Measurements from ENCODE around the gene NR3C2.
"Not testable (repeated sequence)": the region's sequence is repeated elsewhere in the genome, so short reads cannot be mapped to it uniquely, and the experiment has no call there.

The NR3C2 gene

DNA sequence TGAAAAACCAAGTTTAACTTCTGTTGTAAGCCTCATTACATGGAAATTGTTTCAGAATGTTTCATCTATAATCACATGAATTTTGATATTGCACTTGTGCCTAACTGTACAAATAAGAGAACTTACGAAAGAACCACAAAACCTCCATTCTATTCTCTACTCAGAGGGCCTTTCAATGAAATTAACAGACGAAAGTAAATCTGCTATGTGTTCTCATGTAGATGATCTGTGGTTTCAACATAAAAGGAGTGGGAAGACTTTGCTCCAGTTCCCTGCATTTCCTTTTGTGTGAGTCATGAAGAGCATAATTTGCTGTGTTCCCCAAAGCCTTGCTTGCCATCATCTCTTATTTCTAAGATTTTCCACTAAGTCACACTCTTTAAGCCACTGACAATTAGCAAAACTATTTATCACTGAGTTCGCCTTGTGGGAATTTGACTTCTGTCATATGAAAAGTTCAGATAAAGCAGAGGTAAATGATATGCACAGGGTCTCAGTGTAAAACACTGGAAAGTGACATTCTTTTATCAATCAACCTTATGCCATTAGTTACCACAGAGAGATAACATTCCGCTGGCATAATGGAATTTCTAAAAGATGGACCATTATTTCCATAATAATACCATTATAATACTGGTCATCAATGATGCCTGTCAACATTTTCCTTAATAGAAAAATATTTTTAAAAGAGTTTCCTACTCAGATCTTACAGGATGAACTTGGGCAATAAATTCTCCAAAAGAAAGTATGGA lies 329.8 kb downstream of the NR3C2 start:
- no peak for DNase-seq (ENCODE audit: low read depth, low spot score)

DNA sequence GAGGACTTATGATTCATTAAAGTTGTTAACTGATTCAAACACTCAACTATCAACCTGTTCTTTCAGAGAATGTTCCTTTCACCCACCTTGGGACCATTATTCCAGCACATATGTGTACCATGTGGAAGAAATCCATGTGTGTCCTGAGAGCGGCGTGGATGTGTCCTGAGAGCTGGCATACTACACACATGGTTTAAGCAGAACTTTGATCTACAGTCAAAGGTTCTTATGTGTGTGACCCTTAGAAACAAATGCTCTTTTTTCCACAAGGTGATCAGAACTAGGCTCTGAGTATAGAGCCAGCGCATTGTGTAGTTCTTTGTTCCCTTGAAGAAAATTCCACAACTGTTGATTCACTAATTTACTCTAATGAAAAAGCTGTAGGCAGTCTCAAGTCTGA lies 332.0 kb downstream of the NR3C2 start:
- no peak for DNase-seq (ENCODE audit: low read depth, low spot score)

DNA sequence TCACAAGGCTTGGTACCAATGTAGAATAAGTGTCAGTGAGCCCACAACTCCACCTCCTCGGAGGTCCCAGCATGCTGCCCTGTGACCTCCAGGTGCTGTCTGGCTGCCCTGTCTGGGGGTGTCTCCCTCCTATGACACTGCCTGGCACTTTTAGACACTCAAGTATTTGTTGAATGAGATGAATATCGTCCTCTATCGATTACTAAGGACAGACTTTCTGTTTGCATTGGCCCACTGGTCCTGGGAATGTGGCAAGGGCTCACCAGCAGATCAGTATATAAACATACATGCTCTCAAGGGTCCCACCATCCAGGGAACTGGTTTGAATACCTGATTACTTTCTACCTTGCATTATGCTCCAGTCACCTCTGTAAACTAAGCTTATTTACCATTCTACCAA lies 333.0 kb downstream of the NR3C2 start:
- DNase-seq (ENCODE audit: low read depth, low spot score) = no peak

DNA sequence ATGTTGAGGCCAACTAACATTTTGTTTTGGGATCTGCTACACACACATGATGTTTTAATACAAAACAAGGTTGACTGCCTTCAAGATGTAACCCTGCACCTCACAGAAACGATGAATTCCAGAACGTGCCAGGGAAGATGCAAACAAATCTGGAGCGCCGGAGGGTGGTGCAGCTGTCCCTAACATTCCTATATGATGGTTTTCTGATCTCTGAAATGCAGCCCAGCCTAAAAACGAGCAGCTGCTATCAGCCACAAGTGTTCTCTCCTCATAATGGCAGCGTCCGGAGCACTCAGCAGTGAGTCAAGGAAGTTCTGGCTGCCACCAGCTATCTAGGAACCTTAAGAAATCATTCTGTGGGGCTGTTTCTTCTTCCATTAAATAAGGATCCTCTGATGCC lies 333.4 kb downstream of the NR3C2 start:
- no peak for DNase-seq (ENCODE audit: low read depth, low spot score)

DNA sequence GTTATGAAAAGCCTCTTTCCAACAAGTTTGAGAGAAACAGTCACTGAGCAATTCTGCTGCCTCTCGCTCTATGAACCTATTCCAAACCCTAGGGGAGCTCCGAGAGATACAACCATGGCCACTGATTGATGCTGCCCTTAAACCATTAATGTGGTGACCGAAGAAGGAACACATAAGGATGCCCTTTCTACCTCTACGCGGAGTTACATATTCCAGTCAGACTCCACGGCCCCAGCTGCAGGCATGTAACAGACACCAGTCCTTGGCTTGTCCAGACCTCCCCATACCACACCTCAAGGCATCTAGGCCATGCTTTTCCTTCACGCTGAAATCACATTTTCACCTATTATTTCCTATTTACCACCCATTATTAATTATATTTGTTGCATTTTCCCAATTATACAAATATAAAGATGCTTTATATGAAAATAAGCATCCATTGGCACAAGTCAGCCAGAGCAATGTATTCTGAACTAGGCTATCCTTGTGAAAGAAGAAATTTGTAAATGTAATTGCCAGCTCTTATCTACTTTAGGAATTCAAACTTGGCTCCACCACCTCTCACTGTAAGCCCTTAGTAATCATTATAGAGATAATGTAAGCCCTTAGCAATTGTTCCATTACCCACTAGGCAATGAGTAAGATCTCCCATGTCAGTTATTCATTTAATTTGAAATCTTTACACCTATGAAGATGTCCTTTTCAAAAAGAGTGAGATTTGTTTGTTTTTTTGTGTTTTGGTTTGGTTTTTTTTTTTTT lies 338.4 kb downstream of the NR3C2 start:
- DNase-seq (ENCODE audit: low read depth, low spot score) = no peak

DNA sequence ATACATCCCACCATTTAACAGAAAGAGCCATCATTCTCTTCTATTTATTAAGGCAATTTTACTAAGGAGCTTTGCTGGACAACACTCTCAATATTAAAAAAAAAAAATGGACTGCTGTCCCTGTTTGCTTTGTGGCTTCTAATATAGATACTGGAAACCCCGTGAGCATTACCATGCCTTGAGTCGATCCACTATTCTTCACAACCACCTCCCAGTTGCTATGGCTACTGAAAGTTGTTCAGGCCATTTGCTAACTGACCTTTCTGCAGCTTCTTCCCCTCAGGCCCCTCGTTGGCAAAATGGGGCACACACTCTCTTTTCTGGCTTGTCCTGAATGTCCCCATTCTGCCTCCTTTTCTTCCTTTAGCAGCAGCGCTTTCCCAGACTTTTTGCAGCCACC lies 340.4 kb downstream of the NR3C2 start:
- DNase-seq (ENCODE audit: low read depth, low spot score) = no peak

DNA sequence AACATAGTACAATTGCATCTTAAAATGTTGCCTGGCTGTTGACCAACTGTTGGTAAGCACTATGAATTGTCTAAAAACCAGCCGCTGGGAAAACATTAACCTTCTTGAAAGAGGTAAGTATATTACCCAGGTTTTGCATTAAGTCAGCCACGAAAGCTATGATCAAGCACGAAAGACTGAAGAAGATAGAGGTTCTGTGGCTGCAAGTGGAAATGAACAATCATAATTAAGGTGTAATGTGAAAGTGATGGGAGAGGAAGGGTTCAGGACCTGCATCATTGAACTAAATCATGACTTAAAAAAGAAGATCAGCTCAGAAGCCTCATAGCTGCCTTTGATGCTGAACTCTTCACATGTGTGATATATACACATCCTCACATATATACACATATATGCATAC lies 341.0 kb downstream of the NR3C2 start:
- DNase-seq (ENCODE audit: low read depth, low spot score) = no peak

DNA sequence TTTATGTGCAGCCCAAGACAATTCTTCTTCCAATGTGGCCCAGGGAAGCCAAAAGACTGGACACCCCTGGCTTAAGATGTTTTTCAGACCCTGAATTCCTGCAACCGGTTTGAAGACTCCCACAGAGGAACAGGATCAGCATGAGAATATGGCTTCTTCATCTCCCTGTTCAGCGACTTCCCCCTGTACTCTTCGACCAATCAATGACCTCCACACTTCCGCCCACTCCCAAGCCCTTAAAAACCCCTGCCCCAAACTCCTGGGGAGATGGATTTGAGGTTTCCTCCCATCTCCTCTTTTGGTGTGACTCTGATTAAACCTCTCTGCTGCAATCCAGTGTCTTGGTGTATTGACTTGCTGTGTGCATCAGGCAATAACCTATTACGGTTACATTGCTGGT lies 344.4 kb downstream of the NR3C2 start:
- DNase-seq (ENCODE audit: low read depth, low spot score) = no peak

DNA sequence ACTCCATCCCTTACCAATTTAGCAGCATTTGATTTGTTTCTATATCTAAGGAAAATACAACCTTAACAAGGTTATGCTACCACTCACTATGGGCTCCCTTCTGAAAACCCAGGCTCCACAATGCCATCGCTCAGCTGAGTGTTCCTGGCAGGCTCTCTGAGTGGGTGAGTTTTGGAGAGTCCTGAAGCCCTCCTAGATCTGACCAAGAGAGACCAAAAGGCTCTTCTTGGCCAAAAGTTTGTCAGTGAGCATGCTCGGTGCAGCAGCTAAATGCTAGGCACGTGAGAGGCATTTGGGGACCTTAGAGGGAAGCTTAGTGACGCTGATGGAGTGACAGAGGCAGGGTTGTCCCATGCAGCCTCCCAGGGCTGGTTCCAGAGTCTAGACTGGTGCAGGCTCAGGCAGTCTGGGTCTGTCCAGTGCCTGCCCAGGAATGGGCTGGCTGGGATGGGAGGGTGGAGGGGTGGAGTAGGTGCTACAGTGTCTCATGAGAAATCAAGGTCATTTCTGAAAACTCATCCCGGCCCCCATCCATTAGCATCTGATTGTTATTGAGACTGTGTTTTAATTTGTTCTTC lies 346.8 kb downstream of the NR3C2 start:
- DNase-seq (ENCODE audit: low read depth, low spot score) = no peak

DNA sequence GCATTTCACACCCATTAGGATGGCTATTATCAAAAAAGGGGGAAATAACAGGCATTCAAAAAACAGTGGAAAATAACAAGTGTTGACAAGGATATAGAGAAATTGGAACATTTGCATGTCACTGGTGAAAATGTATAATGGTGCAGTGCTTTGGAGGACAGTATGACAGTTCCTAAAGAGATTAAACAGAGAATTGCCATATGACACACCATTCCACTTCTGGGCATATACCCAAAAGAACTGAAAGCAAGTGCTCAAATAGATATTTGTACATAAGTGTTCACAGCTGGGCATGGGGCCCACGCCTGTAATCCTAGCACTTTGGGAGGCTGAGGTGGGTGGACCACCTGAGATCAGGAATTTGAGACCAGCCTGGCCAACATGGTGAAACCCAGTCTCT lies 348.1 kb downstream of the NR3C2 start:
- no peak for DNase-seq (ENCODE audit: low read depth, low spot score)

DNA sequence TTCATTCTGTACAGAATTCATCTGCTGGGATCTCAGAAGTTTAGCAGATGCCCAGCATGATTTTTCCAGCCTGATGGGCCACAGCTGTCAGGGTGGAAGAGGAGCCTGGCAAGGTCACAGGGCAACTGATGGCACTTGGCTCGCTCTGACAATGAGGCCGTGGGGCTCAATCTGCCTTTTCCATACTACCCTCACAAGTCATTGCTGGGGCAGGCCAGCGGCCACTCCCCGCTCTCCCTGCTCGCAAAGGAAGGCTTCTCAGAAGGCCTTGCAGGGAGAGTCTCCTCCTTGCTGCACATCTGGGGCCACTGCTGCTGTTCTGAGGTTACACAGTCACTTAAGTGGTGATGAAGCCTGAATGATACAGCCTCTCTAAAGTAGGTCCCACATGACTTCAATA lies 349.1 kb downstream of the NR3C2 start:
- DNase-seq (ENCODE audit: low read depth, low spot score) = no peak

DNA sequence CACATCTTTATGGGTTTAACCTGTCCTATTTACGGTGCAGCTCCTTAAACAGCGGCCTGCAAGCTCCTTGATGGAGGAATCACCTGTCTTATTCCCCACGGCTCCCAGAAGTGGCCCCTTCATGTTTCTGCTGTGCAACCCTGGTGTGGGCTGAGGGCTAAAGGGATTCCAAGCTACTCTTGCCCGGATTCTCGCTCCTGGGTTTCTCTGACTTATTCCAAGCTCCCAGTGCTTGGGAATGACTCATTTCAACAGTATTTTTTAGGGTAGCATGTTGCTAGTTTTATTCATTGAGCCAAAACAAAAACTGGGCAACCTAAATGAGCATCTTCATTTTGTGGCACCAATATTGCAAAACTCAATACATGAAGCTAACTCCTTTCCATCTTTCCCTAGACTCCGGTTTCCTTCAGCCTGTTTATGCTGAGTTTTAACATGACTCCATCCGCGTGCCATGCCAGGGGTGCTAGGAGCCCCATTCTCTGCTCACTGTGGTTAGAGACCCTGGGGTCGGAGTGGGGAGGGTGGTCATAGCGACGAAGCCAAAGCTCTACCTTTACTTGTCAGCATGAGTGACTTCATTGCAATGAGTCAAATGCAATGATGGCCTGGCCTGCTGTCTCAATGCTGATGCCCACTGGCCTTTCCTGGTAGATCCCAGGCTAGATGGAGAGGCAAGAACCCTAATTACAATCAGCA lies 349.7 kb downstream of the NR3C2 start:
- no peak for DNase-seq (ENCODE audit: low read depth, low spot score)

DNA sequence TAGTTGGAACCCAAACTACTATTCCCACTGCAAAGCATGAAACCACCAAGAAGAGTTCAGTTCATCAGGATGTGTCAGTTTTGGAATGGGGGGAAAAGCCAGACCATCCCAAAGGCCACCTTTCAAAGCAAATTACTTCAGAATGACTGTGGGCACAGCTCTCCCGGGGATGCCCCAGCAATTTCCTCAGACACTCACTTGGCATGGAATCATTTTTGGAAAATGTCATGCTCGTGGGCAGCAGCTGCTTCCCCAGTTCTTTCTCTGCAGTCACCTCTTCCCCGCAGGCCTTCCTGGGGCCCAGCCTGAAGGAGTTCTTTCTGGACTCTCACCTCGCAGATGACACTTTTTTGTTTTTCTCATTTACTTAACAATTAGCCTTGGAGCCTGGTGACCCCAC lies 350.3 kb downstream of the NR3C2 start:
- DNase-seq (ENCODE audit: low read depth, low spot score) = no peak

DNA sequence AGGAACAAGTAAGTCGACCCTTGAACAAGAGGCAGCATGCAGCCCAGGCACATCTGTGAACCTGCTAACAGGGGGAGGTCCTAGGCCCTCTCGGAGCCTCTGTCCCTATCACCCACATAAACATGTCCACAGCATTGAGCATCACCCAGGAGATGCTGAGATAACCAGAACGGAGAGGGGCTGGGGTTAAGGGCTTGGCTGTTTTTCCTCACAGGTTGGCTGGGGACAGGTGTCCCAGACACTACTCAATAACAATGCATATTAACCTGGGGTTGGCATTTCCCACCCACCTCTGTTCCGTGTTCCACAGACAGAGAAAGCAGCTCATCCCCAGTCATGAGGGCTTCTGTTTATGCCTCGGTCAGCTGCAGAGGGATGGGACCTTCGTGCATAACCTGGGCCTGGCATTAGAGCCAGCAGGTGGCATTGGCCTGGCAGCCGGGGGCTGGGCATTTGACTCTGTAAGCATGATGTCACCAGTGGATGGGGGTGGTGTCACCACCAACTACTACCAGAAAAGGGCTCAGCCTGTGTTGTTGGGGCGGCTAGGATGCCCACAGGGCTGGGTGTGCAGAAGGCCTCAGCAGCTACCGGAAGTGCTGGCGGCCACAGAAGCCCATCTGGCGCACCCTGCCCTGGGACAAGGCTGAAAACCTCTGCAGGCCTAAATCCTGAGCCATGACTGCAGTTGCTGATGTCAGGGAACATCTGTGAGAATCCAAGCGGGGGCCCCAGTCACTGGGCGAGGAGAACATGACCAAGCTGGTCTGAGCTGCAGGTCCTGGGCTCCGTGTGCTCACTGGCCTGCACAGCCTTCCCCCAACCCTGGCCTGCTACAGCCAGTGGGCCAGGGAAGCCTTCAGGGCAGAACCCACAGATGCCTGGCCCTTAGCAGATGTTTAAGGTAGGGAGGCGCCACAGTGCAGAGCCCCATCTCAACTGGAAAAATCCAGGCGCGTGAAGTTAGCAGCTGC lies 351.4 kb downstream of the NR3C2 start:
- no peak for DNase-seq (ENCODE audit: low read depth, low spot score)

DNA sequence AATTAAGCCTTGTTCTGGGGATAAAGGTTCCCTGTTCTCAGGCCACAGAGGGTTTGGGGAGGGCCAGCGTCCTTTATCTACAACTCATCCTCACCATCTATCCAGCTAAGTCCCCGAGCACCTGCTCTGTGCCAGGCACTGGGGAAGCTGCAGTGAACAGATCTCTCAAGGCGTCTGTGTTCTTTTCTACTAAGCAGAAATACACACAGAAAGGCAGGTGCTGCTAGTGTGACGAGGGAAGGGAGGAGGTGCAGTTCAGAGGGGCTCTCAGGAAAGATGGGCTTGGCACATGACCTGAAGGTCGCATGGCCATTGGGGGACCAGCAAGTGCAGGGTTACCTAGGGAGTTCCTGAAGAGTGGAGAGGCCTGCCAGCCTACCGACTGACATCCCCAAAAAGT lies 352.2 kb downstream of the NR3C2 start:
- no peak for DNase-seq (ENCODE audit: low read depth, low spot score)

DNA sequence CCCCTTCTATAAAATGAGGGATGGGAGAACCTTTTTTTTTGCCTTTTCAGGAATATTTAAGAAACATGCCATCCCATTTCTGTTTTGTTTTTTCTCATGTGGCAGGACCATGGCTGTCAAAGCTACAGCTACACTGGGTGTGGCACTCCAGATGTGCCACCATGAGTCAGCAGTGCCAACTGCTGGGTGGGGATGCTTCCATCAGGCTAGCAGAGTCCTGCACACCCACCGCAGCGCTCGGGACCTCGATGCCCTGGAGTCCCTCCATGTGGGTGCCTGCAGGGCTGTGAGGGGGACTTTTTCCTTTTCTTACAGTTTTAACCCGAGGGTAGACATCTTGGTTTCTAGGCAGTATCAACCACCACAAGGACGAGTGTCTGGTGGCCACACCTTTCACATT lies 352.6 kb downstream of the NR3C2 start:
- DNase-seq (ENCODE audit: low read depth, low spot score) = no peak

DNA sequence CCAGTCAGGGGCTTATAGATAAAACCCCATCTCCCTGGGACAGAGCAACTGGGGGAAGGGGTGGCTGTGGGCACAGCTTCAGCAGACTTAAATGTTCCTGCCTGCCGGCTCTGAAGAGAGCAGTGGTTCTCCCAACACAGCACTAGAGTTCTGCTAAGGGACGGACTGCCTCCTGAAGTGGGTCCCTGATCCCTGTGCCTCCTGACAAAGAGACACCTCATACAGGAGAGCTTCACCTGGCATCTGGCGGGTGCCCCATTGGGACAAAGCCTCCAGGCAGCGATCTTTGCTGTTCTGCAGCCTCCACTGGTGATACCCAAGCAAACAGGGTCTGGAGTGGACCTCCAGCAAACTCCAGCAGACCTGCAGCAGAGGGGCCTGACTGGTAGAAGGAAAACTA lies 359.1 kb downstream of the NR3C2 start:
- not testable (repeated sequence) for DNase-seq (ENCODE audit: low read depth, low spot score)

DNA sequence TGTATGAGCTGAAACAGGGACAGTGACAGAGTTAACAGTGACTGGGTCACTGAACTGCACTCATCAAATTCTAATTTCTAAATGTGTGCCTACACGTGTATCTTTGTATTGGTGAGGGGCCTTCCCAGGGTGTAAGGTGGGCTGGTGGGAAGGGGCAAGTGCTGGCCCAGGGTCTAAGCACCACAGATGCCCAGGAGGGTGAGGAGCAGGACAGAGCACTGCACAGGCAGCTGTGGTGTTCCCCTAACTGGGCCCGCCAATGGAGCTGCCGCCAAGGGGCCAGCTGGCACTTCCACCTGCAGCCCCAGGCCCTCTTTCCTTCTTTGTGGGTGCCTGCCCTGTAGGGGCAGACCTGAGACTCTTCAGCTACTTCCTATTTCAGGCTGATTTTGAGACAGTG lies 360.5 kb downstream of the NR3C2 start:
- no peak for DNase-seq (ENCODE audit: low read depth, low spot score)

DNA sequence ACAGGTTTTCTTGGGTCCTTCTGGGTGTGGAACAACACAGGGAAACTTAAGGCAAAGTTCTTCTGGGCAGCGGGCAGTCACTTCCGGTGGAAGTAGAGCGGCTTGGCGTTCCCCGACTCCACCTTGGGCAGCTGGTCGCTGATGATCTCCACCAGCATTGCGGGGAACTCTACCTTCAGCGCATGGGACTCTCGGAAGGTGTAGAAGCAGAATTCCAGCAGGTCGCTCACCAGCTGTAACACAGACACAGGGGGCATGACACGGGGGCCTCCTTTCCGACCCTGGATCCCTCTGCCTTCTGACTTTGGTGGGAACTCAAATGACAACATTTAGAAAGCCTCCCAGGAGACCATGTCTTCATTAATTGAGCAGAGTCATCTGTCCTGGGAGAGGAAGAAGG lies 360.9 kb downstream of the NR3C2 start:
- no peak for DNase-seq (ENCODE audit: low read depth, low spot score)

DNA sequence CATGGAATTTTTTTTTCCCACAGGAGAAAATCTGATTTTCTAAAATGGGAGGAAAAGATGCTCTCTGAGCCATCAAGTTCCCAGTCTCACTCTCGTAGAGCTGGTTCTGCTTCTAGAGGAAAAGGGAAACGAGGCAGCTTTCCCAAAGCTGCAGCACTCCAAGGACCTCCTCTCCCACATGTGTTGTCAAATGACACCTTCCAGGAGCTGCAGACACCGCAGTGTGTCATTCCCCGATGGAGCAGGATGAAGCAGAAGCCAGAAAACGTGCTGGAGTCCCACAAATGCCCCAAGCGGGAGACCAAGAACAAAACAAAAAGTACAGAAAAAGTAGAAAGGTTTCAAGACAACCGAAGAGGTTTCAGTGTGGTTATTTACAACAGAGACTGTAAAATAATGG lies 362.3 kb downstream of the NR3C2 start:
- DNase-seq (ENCODE audit: low read depth, low spot score) = no peak

DNA sequence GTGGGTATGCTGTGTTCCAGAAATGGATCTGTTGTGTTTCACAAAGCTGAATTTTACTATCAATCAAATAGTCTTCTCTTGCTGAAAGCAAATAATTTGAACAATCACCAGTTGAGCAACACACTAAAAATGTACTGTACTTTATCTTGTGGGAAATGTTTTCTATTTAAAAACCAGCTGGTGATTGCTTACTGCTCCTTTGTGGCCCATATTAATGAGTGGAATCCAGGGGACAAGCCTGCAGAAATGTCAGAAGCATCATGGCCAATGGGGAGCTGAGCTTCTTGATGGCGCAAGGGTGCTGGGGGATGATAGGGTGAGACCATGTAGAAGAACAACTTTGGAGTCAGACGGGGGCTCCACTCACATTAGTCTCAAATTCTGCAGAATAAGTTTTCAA lies 364.2 kb downstream of the NR3C2 start:
- no peak for DNase-seq (ENCODE audit: low read depth, low spot score)

Measured in activated CD4-positive, CD25-positive, alpha-beta regulatory T cell treated with anti-CD3 and anti-CD28 coated beads, Interleukin-2, amount 50 U/mL, for 16 hours (primary cell).